EL (cell line): Measurements from ENCODE around the gene TP53TG5.
"Not testable (repeated sequence)": the region's sequence is repeated elsewhere in the genome, so short reads cannot be mapped to it uniquely, and the experiment has no call there.

Experiments used
- DNase-seq: peaks from one replicate; pipeline ENCODE4 v3.0.0-alpha.2; 2016

The TP53TG5 gene

GRCh38 chr20:45363611-45364492 lies 14.3 kb downstream of the TP53TG5 start:
- DNase-seq = no peak

DNA sequence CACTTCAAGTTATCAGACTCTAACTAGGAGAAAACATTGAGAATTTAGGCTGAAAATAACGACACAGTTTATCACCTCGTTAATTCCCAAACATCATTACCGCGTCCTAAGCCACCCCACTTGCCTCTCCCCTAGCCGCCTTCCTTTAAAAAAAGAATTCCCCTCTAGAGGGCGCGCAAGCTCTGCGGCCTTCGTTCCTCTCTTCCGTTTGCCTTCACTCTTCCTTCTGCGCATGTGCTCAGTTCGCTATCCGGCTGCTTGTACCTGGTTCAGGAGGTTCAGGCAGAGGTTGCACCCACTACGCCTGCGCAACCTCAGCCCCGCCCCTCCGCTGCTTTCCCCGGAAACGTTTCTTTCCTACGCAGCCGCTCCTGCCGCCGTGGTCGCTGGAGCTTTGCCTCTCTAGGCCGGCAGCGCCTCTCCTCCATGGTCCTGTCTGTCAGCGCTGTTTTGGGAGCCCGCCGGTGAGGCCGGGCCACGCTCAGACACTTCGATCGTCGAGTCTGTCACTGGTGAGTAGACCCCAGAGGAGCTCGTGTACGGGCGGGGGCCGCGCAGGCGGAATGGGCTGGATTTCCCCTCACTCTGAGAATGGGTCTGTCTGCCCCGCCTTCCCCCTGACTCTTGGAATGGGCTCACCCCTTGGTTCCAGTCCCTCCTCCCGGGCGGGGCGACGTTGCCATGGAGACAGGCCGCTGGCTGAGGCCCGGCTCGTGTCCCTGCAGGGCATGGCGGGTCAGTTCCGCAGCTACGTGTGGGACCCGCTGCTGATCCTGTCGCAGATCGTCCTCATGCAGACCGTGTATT lies 15.1 kb downstream of the TP53TG5 start, which contains the start of gene SYS1:
SYS1 (plus strand) TSS at position 353 of the 807 bp plus-strand sequence; CDS start at position 729, 376 bp downstream.
- peak; percentile 99 for DNase-seq

GRCh38 chr20:45361793-45362192 lies 16.3 kb downstream of the TP53TG5 start:
- DNase-seq = no peak

GRCh38 chr20:45359406-45360148 lies 18.5 kb downstream of the TP53TG5 start:
- DNase-seq = peak; percentile 70

DNA sequence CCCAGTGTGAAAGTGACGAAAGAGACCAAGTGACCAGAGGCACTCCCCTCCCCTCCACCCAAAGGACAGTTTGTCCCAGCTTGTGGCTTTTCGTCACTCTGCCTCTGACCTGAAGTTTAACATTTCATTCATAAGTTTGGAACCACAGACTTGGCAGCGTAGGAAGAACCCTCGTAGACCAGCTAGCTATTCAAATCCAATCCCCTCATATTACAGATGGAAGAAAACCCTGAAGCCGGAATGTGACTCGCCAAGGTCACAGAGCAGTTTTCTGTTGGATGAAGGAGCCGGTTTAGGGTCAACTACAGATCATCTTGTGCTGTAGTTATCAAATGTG lies 19.1 kb downstream of the TP53TG5 start:
- DNase-seq = peak; percentile 55

DNA sequence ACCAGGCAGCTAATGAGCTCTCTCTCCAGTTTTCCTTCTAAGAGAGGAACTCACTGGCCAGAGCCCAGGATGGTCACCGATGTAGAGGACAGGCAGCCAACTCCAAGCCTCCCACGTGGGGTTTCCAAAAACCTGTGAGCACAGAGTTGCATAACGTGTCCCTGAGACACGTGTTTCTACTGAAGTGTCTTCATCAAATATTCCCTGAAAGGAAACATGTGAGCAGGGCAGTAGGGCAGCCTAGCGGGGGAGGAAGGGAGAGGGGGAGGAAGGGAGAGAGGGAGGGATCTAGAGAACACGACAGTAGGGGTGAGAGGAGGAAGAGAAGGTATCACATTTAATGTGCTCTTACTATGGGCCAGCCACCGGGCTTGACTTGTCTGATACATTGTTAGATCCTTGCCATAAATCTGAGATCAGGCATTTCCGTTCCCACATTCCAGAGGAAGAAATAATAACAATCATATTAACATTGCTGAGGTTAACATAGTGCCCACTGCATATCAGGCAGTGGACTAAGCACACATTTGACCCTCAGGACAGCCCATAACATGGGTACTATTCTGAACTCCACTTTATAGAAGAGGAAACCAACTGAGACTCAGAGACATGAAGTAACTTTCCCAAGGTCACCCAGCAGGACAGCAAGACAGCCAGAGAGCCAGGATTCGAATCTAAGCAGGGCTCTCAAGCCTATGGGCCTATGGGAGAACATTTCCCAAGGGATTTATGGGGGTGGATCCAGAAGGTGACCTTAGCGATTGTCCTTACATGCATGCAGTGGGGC lies 19.6 kb downstream of the TP53TG5 start:
- peak; percentile 85 for DNase-seq

- DNase-seq = peak; percentile 81
These were observed 22.7 kb downstream of the TP53TG5 start for GRCh38 chr20:45355209-45356084.

DNA sequence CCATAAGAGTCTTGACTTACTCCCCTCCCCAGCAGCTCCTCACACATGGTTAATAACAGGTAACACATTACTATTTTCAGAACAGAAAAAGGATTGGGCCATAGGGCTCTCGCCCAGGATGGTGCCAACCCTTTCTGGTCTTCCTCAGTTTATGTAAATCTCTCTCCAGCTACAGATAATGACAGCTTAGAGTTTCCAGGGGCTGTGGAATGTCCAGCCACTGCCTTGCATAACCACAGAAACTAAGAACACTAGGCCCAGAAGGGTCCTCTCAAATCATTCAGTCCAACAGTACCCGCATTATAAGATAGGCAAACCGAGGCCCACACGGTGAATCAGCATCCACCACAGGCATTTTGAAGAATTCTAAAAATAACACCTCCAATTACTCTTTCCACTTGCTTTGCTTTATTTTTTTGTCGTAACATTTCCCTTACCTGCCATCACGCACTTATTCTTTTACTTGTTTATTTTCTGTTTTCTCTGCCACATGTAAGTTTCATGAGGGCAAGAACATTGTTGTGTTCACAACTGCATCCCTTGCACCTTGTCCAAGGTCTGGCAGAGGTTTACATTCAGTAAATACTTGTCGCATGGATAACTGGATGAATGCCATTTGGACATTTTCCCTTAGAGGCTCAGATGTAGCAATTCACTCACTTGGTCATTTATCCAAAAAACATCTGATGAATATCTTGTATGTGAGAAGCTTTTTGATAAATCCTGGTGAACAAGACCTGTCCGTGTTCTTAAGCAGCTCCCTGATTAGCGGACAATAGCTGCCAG lies 23.5 kb downstream of the TP53TG5 start:
- peak; percentile 35 for DNase-seq

DNA sequence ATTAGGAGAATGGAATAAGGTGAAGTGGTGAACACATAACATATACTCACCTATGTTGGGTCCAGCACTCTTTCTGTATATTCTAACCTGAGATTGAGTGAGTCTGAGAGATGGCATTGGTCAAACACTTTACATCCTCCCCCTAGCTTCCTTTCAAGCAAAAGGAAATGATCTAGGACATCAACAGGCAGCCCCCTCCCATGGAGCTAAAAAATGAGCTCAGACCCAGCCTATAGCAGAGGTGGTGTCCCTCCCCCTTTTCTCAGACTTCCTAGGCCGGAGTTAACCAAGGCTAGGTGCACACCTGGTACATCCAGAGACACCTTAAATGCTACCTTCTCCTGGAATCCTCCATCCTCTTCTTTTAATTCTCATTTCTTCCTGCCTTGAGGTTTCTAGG lies 24.4 kb downstream of the TP53TG5 start:
- DNase-seq = no peak

GRCh38 chr20:45352729-45353128 lies 25.4 kb downstream of the TP53TG5 start:
- no peak for DNase-seq

- not testable (repeated sequence) for DNase-seq
These were observed 27.3 kb downstream of the TP53TG5 start for GRCh38 chr20:45350795-45351194.

DNA sequence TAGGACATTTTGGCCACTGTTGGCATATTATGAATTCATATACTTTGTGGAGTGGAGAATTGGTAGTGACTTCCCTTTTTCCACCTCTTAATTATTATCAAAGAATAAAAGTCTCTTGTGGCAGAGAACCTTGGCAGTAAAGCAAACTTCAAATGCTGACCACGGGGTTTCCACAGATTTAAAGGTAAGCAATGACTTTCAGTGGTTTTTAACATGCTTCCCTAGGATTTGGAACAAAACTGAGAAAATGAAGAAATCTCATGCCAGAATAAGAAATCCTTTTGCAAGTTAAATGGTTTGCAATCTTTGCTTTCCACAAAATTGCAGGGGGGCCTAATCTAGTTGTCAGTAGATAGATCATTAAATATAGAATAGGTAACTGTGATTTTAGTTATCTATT lies 27.9 kb downstream of the TP53TG5 start:
- no peak for DNase-seq

- DNase-seq = peak; percentile 80
These were observed 30.0 kb downstream of the TP53TG5 start, which contains the start of gene SDC4 for GRCh38 chr20:45347936-45348778. Gene SDC4 (minus strand): TSS chr20:45348424. CDS start chr20:45348384, 40 bp downstream.

- DNase-seq = no peak
These were observed 30.7 kb downstream of the TP53TG5 start for GRCh38 chr20:45347297-45347935.

GRCh38 chr20:45346851-45347250 lies 31.3 kb downstream of the TP53TG5 start:
- peak; percentile 49 for DNase-seq

DNA sequence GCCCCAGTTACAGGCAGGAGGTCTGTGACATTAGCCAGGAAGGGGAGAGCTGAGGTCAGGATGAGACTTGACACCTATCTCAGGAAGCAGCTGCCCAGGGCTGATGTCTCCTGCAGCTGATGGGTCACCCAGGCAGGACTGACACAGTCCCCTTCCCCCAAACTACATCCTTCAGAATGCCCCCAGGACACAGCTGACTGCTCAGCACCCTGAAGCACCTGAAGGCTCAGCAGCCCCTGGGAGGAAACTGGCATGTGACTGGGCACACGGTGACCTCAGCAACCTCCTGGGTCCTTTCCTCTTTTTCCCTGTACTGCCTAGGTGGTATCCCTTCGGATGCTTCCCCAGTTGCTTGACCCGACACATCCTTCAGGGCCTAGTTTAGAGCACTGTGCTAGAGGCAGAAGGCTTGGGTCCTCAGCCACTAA lies 31.8 kb downstream of the TP53TG5 start:
- no peak for DNase-seq

GRCh38 chr20:45345104-45345936 lies 32.8 kb downstream of the TP53TG5 start:
- DNase-seq = no peak
